A673 (cell line): ENCODE measurements around the gene ZNF496. TPM values are rescaled to one million over a fixed set of nuclear protein-coding genes. Genes with fewer than 3 reads are reported as not detected.

Experiments
- BruUV-seq: library from RNA; stranded (reverse); fragments of 400-500 nt; replicated peaks from 2 replicates; lab custom pipeline; 2021; lab: Mats Ljungman, UMichigan
- CTCF ChIA-PET: fragments of 300-600 bp; sonication (Branson Sonifier 250); formaldehyde crosslinking; loops from one replicate; lab custom pipeline; 2022; ENCODE audit warnings: antibody characterized with exemption; lab: Charles Lee
- POLR2A ChIA-PET: fragments of 300-600 bp; sonication (Branson Sonifier 250); formaldehyde crosslinking; loops from one replicate; lab custom pipeline; 2022; ENCODE audit warnings: antibody characterized with exemption; ENCODE audit not compliant: low non-redundant PET; lab: Charles Lee
- DNase-seq: peaks from one replicate; pipeline ENCODE4 v3.0.0-alpha.2; 2015; ENCODE audit warnings: low spot score
- H3K27ac ChIP-seq: fragments of 200-600 bp; sonication (generic); 2 replicates; pipeline ENCODE4 v1.5.1; 2016; ENCODE audit warnings: mixed run types, low read depth, mild to moderate bottlenecking, mixed read lengths, antibody characterized with exemption, low read length; ENCODE audit not compliant: poor library complexity, severe bottlenecking
- H3K27me3 ChIP-seq: fragments of 200-600 bp; sonication (generic); replicated peaks from 2 replicates; pipeline ENCODE4 v1.6.1; 2017; ENCODE audit warnings: mixed run types, low read depth, mild to moderate bottlenecking, mixed read lengths, antibody characterized with exemption, low read length; ENCODE audit not compliant: insufficient read depth, poor library complexity
- H3K36me3 ChIP-seq: fragments of 200-600 bp; sonication (generic); 2 replicates; pipeline ENCODE4 v1.6.1; 2016; ENCODE audit warnings: mixed run types, mild to moderate bottlenecking, mixed read lengths, antibody characterized with exemption, low read length; ENCODE audit not compliant: insufficient read depth, poor library complexity, severe bottlenecking
- H3K4me1 ChIP-seq: fragments of 200-600 bp; sonication (generic); 2 replicates; pipeline ENCODE4 v1.6.1; 2017; ENCODE audit warnings: mixed run types, mild to moderate bottlenecking, mixed read lengths, antibody characterized with exemption, low read length; ENCODE audit not compliant: insufficient read depth, poor library complexity, severe bottlenecking
- H3K4me3 ChIP-seq: fragments of 200-600 bp; sonication (generic); 2 replicates; pipeline ENCODE4 v1.5.1; 2016; ENCODE audit warnings: low read depth, mixed run types, mild to moderate bottlenecking, mixed read lengths, low read length; ENCODE audit not compliant: poor library complexity, severe bottlenecking
- H3K9me3 ChIP-seq: fragments of 200-600 bp; sonication (generic); 2 replicates; pipeline ENCODE4 v1.6.1; 2016; ENCODE audit warnings: mixed run types, low read depth, mild to moderate bottlenecking, mixed read lengths, antibody characterized with exemption, low read length; ENCODE audit not compliant: poor library complexity, severe bottlenecking
- EZH2 ChIP-seq: fragments of 200-600 bp; sonication (generic); IDR thresholded peaks from 2 replicates; pipeline ENCODE4 v1.6.1; 2017; ENCODE audit warnings: borderline replicate concordance, low read depth, mild to moderate bottlenecking, mixed read lengths, antibody characterized with exemption, low read length; ENCODE audit not compliant: poor library complexity, severe bottlenecking
- intact Hi-C: fragments of 100-400 bp; cut with micrococcal nuclease; formaldehyde crosslinking; loops from one replicate; pipeline ENCODE4 v1.10.0; 2022; ENCODE audit not compliant: unreplicated experiment
- total RNA-seq: library from RNA; stranded (reverse); gene quantifications from 2 replicates; pipeline ENCODE4 v1.2.3, GENCODE V29; 2021
- TF ChIP-seq, protein P1 (sequence below): fragments of 300-800, 200-600 bp; sonication (generic); conservative IDR thresholded peaks from 2 replicates; pipeline ENCODE4 v1.5.1; 2017; ENCODE audit warnings: low read depth, mild to moderate bottlenecking, antibody characterized with exemption, low read length, moderate library complexity, mixed read lengths

The ZNF496 gene
- total RNA-seq, 1 experiment from 2014 or later: 30.2 TPM

DNA sequence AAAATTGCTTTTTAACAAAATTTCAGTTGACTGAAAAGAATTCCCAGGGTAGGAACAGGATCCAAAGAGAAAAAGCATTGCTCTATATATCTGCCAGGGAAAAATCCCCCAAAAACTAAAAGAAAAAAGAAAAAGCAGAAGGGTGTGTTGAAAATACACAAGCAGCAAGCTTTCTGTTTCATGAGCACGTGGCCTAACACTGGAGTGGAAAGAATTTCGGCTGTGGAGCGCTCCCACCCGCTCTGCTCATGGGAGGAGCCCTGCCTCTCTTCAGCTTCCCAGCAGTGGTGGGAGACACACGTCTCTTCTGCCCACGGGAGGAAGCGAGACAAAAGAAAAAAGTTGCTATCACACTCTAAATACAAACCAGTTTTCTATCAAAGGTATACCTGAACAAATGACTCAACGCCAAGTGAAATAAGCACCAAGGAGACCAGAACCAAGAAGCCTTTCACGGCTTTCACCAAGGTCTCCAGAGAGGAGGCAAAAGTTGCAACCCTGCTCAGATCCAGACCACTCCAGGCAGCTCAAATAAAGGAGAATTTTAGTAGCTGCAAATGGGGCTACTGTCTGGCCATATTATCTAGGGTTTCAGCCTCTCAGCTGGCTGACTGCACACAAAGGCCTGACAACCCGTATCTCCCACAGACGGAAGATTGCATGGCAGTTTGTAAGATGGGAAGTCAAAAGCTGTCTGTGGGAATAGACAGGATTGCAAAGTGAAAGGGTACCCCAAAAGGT is 29.5 kb upstream of the ZNF496 start:
- TF ChIP-seq, protein P1, sequence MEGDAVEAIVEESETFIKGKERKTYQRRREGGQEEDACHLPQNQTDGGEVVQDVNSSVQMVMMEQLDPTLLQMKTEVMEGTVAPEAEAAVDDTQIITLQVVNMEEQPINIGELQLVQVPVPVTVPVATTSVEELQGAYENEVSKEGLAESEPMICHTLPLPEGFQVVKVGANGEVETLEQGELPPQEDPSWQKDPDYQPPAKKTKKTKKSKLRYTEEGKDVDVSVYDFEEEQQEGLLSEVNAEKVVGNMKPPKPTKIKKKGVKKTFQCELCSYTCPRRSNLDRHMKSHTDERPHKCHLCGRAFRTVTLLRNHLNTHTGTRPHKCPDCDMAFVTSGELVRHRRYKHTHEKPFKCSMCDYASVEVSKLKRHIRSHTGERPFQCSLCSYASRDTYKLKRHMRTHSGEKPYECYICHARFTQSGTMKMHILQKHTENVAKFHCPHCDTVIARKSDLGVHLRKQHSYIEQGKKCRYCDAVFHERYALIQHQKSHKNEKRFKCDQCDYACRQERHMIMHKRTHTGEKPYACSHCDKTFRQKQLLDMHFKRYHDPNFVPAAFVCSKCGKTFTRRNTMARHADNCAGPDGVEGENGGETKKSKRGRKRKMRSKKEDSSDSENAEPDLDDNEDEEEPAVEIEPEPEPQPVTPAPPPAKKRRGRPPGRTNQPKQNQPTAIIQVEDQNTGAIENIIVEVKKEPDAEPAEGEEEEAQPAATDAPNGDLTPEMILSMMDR: no peak
- no peak for TF ChIP-seq EZH2
- ChIA-PET CTCF (no interaction called here), POLR2A (no interaction called here)
- Histone ChIP-seq H3K4me3 (no peak overlapping the region), H3K36me3 (no peaks in the 10 kb centered on the region), H3K4me1 (no peaks in the 10 kb centered on the region), H3K9me3 (no peaks in the 10 kb centered on the region), H3K27ac (no peak overlapping the region), H3K27me3 (no peaks in the 10 kb centered on the region)
- BruUV-seq: no TSS peak
- no peak for DNase-seq
- intact Hi-C loops: no loop called here

DNA sequence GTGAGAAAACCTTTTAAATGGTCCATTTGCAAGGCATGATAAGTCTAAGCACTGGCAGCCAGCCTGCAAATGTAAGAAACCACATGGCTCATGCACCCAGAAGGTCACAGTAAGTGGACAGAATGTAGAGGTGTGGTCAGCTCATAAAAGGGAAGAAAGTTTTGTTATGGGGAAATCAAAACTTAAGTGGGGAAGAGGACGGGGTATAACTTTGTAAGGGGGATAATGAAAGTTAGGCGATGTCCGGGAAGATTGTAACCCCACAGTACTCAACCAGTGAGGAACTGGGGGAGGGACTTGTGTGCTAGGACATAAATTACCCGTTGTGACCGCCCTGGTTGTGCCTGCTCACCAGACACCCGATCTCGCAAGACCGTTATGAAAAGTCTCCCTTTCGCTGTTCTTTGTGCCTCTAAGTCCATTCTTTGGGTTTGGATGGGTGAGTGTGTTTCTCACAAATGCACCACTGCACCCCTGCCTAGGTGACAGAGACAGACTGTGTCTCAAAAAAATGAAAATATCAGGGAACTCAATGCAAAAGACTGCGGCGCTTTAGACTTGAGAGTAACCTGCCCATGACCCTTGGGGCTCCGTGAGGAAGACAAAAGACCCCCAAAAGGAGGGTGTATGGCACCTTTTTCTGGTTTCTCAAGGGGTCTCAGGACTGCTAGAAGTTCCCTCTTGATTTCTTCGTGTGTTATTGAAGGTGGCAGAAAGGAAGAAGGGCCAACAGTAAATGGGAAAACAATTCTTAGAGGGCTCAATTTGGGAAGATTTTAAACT is 28.6 kb upstream of the ZNF496 start:
- ChIA-PET POLR2A (no interaction called here), CTCF (no interaction called here)
- no TSS peak for BruUV-seq
- Histone ChIP-seq H3K4me1 (no peaks in the 10 kb centered on the region), H3K27me3 (no peaks in the 10 kb centered on the region), H3K4me3 (no peak overlapping the region), H3K27ac (no peak overlapping the region), H3K36me3 (no peaks in the 10 kb centered on the region), H3K9me3 (no peaks in the 10 kb centered on the region)
- intact Hi-C loops: no loop called here
- TF ChIP-seq EZH2: no peak
- TF ChIP-seq, protein P1: no peak
- no peak for DNase-seq

DNA sequence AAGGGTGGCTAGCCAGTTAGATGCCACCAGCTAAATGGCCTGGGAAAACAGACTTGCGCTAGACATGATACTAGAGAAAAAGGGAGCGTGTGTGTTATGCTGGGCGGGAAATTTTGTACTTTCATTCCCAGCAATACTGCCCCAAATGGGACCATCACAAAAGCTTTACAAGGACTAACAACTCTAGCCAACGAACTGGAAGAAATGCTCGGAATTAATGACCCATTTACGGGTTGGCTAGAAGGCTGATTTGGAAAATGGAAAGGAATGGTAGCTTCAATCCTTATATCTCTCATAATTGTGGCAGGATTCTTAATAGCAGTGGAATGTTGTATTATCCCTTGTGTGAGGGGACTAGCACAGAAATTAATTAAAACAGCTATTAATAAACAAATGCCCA is 27.9 kb upstream of the ZNF496 start:
- intact Hi-C loops: no loop called here

More for the DNA sequence above, 27.9 kb upstream of the ZNF496 start:
- Histone ChIP-seq H3K27ac (no peak overlapping the region), H3K9me3 (no peaks in the 10 kb centered on the region), H3K4me1 (no peaks in the 10 kb centered on the region), H3K27me3 (no peaks in the 10 kb centered on the region), H3K4me3 (no peak overlapping the region), H3K36me3 (no peaks in the 10 kb centered on the region)
- POLR2A ChIA-PET: no interaction called here
- DNase-seq: no peak
- no peak for TF ChIP-seq EZH2
- TF ChIP-seq, protein P1: no peak
- no TSS peak for BruUV-seq
- CTCF ChIA-PET: no interaction called here
